ENCODE measurements around the gene CSAG2.
"Not testable (repeated sequence)": the region's sequence is repeated elsewhere in the genome, so short reads cannot be mapped to it uniquely, and the experiment has no call there.

CSAG2 gene, protein sequence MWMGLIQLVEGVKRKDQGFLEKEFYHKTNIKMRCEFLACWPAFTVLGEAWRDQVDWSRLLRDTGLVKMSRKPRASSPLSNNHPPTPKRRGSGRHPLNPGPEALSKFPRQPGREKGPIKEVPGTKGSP

DNA sequence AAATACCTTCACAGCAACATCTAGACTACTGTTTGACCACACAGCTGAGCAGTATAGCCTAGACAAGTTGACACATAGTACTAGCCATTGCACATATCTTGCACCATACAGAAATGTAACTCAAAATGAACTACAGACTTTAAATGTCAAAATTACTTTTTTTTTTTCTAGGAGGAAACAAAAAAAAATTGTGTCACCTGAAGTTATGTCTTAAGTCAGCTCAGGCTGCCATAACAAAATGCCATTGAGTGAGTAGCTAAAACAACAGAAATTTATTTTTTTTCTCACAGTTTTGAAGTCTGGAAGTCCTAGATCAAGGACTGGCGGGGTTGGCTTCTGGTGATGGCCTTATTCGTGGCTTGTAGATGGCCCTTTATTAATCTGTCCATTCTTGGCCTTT, at the start of gene CSAG2:
Gene CSAG2 (minus strand): TSS at position 101 of the 400 bp plus-strand sequence. CDS start 161 bp downstream, outside the sequence.
- H3K27ac ChIP-seq (ENCODE audit: low read length); H3K9me3 ChIP-seq (ENCODE audit: control insufficient read depth, low read depth, low read length); H3K4me3 ChIP-seq (ENCODE audit: low read length); H3K27me3 ChIP-seq (ENCODE audit: control insufficient read depth, insufficient read depth, low read length); H3K9ac ChIP-seq (ENCODE audit: low read length); H3K4me1 ChIP-seq (ENCODE audit: control insufficient read depth, low read depth, low read length); H3K36me3 ChIP-seq (ENCODE audit: control insufficient read depth, low read depth, low read length): not testable (repeated sequence)

DNA sequence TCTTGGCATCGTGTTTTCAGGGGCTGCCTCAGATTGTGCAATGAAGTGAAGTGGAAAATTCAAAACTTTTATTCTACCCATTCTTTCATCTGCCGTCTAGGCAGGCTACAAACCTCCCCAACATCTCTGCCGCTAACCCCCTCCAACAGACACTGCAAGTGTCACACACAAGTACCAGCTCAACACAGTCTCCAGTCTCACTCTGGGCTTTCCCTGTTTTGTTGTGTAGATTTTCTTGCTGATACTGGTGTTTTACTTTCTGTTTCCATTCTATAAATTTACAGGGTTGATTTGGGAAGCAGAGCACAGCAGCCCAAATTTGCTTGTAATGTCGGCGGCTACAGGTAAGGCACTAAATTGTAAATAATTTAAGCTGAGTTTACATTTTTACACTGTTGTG, 45.8 kb upstream of the CSAG2 start:
- H3K36me3 ChIP-seq (ENCODE audit: control insufficient read depth, low read depth, low read length); H3K9ac ChIP-seq (ENCODE audit: low read length); H3K27me3 ChIP-seq (ENCODE audit: control insufficient read depth, insufficient read depth, low read length); H3K4me3 ChIP-seq (ENCODE audit: low read length); H3K4me1 ChIP-seq (ENCODE audit: control insufficient read depth, low read depth, low read length); H3K9me3 ChIP-seq (ENCODE audit: control insufficient read depth, low read depth, low read length); H3K27ac ChIP-seq (ENCODE audit: low read length): not testable (repeated sequence)

DNA sequence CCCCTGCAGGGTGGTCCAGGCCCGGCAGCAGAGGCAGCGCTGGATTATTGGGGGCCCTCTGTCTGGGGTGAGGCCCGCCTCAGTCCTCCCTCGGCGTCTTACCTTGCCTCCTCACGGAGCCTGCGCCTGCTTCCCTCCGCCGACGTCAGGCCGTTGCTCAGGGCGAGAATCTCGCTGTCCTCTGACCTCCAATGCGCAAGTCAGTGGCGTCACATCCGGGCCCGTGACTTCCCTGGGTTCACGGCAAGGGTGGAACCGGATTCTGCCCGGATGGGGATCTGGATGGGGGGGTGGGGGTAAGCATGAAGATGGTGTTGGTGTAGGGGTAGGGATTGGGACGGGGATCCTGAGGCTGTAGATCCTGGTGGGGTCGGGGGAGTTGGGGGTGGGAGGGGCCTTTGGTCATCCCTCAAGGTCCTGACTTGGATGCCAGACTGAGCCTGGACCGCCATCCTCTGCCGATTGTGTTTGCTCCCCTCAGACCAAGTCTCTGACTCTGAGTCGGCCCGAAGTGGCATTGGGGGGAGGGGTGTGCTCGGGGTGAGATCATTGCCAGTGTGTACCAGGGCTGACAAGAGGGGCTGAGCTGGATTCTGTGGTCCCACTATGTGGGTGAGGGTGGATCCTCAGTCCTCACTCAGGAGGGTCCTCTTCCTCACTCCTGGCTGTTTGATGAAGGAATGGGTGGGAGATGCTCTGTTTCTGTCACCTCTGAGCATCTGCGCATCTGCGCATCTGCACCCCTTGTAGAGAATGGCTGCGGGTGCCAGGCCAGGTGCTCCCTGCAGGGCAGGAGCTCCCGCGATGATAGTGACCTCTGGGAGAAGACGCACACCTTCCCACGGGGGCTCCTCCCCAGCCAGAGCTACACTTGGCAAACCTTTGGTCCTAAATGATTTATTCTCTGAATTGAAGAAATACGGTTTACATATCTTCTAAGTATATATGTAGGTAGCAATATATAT, 44.9 kb upstream of the CSAG2 start, which contains the start of gene MAGEA2:
Gene MAGEA2 (minus strand): TSS at position 157 of the 965 bp plus-strand sequence. CDS start 2,479 bp downstream, outside the sequence.
- H3K9me3 ChIP-seq (ENCODE audit: control insufficient read depth, low read depth, low read length); H3K4me3 ChIP-seq (ENCODE audit: low read length); H3K36me3 ChIP-seq (ENCODE audit: control insufficient read depth, low read depth, low read length); H3K4me1 ChIP-seq (ENCODE audit: control insufficient read depth, low read depth, low read length); H3K27ac ChIP-seq (ENCODE audit: low read length); H3K9ac ChIP-seq (ENCODE audit: low read length); H3K27me3 ChIP-seq (ENCODE audit: control insufficient read depth, insufficient read depth, low read length): not testable (repeated sequence)

DNA sequence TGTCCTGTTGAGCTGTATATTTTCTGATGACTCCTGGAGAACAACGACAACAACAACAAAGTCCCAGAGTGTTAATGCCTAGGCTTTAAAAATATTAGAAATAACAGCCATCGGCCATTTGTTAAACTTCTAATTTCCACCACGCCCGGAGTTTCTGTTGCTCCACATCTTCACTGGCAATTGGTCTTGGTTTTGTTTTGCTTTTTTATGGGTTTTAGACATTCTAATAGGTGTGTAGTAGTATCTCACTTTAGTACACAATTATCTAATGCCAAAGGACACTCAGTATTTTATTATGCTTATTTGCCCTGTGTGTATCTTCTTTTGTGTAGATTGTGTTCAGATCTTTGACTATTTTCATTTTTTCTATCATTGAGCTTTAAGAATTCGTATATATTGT, 29.5 kb upstream of the CSAG2 start:
- no peak overlapping the region for H3K4me3 ChIP-seq (ENCODE audit: low read length)
- no peaks in the 10 kb centered on the region for H3K4me1 ChIP-seq (ENCODE audit: control insufficient read depth, low read depth, low read length)
- no peaks in the 10 kb centered on the region for H3K36me3 ChIP-seq (ENCODE audit: control insufficient read depth, low read depth, low read length)
- no peak overlapping the region for H3K27ac ChIP-seq (ENCODE audit: low read length)
- H3K9me3 ChIP-seq (ENCODE audit: control insufficient read depth, low read depth, low read length) = peaks cover 5% of the 10 kb centered on the region
- H3K27me3 ChIP-seq (ENCODE audit: control insufficient read depth, insufficient read depth, low read length) = no peaks in the 10 kb centered on the region
- no peak overlapping the region for H3K9ac ChIP-seq (ENCODE audit: low read length)

DNA sequence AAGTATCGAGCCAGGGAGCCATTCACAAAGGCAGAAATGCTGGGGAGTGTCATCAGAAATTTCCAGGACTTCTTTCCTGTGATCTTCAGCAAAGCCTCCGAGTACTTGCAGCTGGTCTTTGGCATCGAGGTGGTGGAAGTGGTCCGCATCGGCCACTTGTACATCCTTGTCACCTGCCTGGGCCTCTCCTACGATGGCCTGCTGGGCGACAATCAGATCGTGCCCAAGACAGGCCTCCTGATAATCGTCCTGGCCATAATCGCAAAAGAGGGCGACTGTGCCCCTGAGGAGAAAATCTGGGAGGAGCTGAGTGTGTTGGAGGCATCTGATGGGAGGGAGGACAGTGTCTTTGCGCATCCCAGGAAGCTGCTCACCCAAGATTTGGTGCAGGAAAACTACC, 27.5 kb upstream of the CSAG2 start:
- H3K9me3 ChIP-seq (ENCODE audit: control insufficient read depth, low read depth, low read length); H3K4me3 ChIP-seq (ENCODE audit: low read length); H3K4me1 ChIP-seq (ENCODE audit: control insufficient read depth, low read depth, low read length); H3K9ac ChIP-seq (ENCODE audit: low read length); H3K36me3 ChIP-seq (ENCODE audit: control insufficient read depth, low read depth, low read length); H3K27me3 ChIP-seq (ENCODE audit: control insufficient read depth, insufficient read depth, low read length); H3K27ac ChIP-seq (ENCODE audit: low read length): not testable (repeated sequence)

DNA sequence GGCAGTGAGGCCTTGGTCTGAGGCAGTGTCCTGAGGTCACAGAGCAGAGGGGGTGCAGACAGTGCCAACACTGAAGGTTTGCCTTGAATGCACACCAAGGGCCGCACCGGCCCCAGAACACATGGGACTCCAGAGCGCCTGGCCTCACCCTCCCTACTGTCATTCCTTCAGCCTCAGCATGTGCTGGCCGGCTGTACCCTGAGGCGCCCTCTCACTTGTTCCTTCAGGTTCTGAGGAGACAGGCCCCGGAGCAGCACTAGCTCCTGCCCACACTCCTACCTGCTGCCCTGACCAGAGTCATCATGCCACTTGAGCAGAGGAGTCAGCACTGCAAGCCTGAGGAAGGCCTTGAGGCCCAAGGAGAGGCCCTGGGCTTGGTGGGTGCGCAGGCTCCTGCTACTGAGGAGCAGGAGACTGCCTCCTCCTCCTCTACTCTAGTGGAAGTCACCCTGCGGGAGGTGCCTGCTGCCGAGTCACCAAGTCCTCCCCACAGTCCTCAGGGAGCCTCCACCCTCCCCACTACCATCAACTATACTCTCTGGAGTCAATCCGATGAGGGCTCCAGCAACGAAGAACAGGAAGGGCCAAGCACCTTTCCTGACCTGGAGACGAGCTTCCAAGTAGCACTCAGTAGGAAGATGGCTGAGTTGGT, 26.9 kb upstream of the CSAG2 start:
- Histone ChIP-seq H3K9me3 (ENCODE audit: control insufficient read depth, low read depth, low read length) (peaks cover 5% of the 10 kb centered on the region), H3K4me3 (ENCODE audit: low read length) (no peak overlapping the region), H3K36me3 (ENCODE audit: control insufficient read depth, low read depth, low read length) (no peaks in the 10 kb centered on the region), H3K27ac (ENCODE audit: low read length) (no peak overlapping the region), H3K4me1 (ENCODE audit: control insufficient read depth, low read depth, low read length) (no peaks in the 10 kb centered on the region), H3K27me3 (ENCODE audit: control insufficient read depth, insufficient read depth, low read length) (no peaks in the 10 kb centered on the region), H3K9ac (ENCODE audit: low read length) (no peak overlapping the region)

DNA sequence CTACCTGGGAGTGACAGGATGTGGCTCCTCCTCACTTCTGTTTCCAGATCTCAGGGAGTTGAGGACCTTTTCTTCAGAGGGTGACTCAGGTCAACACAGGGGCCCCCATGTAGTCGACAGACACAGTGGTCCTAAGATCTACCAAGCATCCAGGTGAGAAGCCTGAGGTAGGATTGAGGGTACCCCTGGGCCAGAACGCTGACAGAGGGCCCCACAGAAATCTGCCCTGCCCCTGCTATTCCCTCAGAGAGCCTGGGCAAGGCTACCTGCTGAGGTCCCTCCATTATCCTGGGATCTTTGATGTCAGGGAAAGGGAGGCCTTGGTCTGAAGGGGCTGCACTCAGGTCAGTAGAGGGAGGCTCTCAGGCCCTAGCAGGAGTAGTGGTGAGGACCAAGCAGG, 26.0 kb upstream of the CSAG2 start:
- H3K9me3 ChIP-seq (ENCODE audit: control insufficient read depth, low read depth, low read length) = peaks cover 5% of the 10 kb centered on the region
- no peaks in the 10 kb centered on the region for H3K4me1 ChIP-seq (ENCODE audit: control insufficient read depth, low read depth, low read length)
- no peak overlapping the region for H3K27ac ChIP-seq (ENCODE audit: low read length)
- no peak overlapping the region for H3K9ac ChIP-seq (ENCODE audit: low read length)
- no peaks in the 10 kb centered on the region for H3K36me3 ChIP-seq (ENCODE audit: control insufficient read depth, low read depth, low read length)
- no peak overlapping the region for H3K4me3 ChIP-seq (ENCODE audit: low read length)
- no peaks in the 10 kb centered on the region for H3K27me3 ChIP-seq (ENCODE audit: control insufficient read depth, insufficient read depth, low read length)

DNA sequence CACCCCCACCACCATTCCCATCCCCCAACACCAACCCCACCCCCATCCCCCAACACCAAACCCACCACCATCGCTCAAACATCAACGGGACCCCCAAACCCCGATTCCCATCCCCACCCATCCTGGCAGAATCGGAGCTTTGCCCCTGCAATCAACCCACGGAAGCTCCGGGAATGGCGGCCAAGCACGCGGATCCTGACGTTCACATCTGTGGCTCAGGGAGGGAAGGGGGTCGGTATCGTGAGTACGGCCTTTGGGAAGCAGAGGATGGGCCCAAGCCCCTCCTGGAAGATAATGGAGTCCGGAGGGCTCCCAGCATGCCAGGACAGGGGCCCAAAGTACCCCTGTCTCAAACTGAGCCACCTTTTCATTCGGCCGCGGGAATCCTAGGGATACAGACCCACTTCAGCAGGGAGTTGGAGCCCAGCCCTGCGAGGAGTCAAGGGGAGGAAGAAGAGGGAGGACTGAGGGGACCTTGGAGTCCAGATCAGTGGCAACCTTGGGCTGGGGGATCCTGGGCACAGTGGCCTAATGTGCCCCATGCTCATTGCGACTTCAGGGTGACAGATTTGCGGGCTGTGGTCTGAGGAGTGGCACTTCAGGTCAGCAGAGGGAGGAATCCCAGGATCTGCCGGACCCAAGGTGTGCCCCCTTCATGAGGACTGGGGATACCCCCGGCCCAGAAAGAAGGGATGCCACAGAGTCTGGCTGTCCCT, 25.2 kb upstream of the CSAG2 start:
- H3K9ac ChIP-seq (ENCODE audit: low read length); H3K4me1 ChIP-seq (ENCODE audit: control insufficient read depth, low read depth, low read length); H3K36me3 ChIP-seq (ENCODE audit: control insufficient read depth, low read depth, low read length); H3K9me3 ChIP-seq (ENCODE audit: control insufficient read depth, low read depth, low read length); H3K27ac ChIP-seq (ENCODE audit: low read length); H3K27me3 ChIP-seq (ENCODE audit: control insufficient read depth, insufficient read depth, low read length); H3K4me3 ChIP-seq (ENCODE audit: low read length): not testable (repeated sequence)

DNA sequence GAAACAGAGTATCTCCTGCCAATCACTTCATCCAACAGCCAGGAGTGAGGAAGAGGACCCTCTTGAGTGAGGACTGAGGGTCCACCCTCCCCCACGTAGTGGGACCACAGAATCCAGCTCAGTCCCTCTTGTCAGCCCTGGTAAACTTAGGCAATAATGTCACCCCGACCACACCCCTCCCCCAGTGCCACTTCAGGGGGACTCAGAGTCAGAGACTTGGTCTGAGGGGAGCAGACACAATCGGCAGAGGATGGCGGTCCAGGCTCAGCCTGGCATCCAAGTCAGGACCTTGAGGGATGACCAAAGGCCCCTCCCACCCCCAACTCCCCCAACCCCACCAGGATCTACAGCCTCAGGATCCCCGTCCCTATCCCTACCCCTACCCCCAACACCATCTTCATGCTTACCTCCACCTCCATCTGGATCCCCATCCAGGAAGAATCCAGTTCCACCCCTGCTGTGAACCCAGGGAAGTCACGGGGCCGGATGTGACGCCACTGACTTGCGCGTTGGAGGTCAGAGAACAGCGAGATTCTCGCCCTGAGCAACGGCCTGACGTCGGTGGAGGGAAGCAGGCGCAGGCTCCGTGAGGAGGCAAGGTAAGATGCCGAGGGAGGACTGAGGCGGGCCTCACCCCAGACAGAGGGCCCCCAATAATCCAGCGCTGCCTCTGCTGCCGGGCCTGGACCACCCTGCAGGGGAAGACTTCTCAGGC, 24.3 kb upstream of the CSAG2 start, which contains the start of the genes CSAG1 and MAGEA12:
Gene CSAG1 (minus strand): TSS at position 461 of the 715 bp plus-strand sequence. CDS start 1,261 bp downstream, outside the sequence.
Gene MAGEA12 (plus strand): TSS at position 497 of the 715 bp plus-strand sequence. CDS start 2,405 bp downstream, outside the sequence.
- Histone ChIP-seq H3K9ac (ENCODE audit: low read length) (no peak within 1 kb of the TSS), H3K27me3 (ENCODE audit: control insufficient read depth, insufficient read depth, low read length) (no peaks in the 10 kb centered on the region), H3K9me3 (ENCODE audit: control insufficient read depth, low read depth, low read length) (peaks cover 1% of the 10 kb centered on the region), H3K27ac (ENCODE audit: low read length) (no peak within 1 kb of the TSS), H3K36me3 (ENCODE audit: control insufficient read depth, low read depth, low read length) (no peaks in the 10 kb centered on the region), H3K4me3 (ENCODE audit: low read length) (no peak within 1 kb of the TSS), H3K4me1 (ENCODE audit: control insufficient read depth, low read depth, low read length) (no peaks in the 10 kb centered on the region)

DNA sequence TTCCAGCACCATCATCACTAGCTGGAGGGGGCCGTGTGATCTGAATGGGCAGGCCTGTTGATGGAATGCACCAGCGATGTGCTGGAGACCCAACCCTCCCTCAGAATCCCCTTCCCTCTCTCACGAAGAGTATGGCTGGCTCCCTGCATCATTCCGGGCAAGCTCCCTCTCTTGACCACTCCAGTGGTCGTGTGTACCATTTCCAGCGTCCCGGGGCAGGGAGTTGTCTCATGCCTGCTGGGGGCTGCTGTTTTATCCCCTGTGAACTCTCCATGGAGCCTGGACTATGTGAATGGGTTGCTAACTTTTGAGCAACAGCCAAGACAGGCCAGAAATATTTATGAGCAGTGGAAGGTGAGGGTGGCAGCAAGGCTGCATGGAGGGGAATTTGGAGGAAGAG, 16.3 kb upstream of the CSAG2 start:
- H3K27me3 ChIP-seq (ENCODE audit: control insufficient read depth, insufficient read depth, low read length) = no peaks in the 10 kb centered on the region
- H3K27ac ChIP-seq (ENCODE audit: low read length) = no peak overlapping the region
- H3K9ac ChIP-seq (ENCODE audit: low read length) = no peak overlapping the region
- peaks cover 12% of the 10 kb centered on the region for H3K9me3 ChIP-seq (ENCODE audit: control insufficient read depth, low read depth, low read length)
- H3K4me3 ChIP-seq (ENCODE audit: low read length) = no peak overlapping the region
- no peaks in the 10 kb centered on the region for H3K36me3 ChIP-seq (ENCODE audit: control insufficient read depth, low read depth, low read length)
- no peaks in the 10 kb centered on the region for H3K4me1 ChIP-seq (ENCODE audit: control insufficient read depth, low read depth, low read length)
